ENCODE data around the gene STRN. TPM values are rescaled to one million over a fixed set of nuclear protein-coding genes. Genes with fewer than 3 reads are reported as not detected.
"Not testable (repeated sequence)": the region's sequence is repeated elsewhere in the genome, so short reads cannot be mapped to it uniquely, and the experiment has no call there.

Gene STRN
- total and polyA plus RNA-seq, 9 donors: 12.2 to 25.4 (median 20.3) TPM

- no CpG with 5 or more reads among the region's 1 CpG for WGBS (ENCODE audit: insufficient coverage)
- H3K27ac ChIP-seq (ENCODE audit: low read length): no peak overlapping the region
- peak; percentile 51 for DNase-seq
These were observed 50.7 kb downstream of the STRN start for GRCh38 chr2:36915627-36916026.

GRCh38 chr2:36912695-36913094 is 53.6 kb downstream of the STRN start:
- no peak overlapping the region for H3K4me3 ChIP-seq (ENCODE audit: low read length)
- no peaks in the 10 kb centered on the region for H3K27me3 ChIP-seq (ENCODE audit: control insufficient read depth, insufficient read depth, low read length)
- H3K36me3 ChIP-seq (ENCODE audit: control insufficient read depth, insufficient read depth, low read length): peaks cover 8% of the 10 kb centered on the region
- H3K9me3 ChIP-seq (replicated peaks; ENCODE audit: control insufficient read depth, low read depth, low read length): no peaks in the 10 kb centered on the region
- H3K27ac ChIP-seq (ENCODE audit: low read length): no peak overlapping the region
- DNase-seq: no peak
- H3K4me1 ChIP-seq (ENCODE audit: control insufficient read depth, insufficient read depth, low read length): no peaks in the 10 kb centered on the region

More at GRCh38 chr2:36915627-36916026, 50.7 kb downstream of the STRN start:
- Histone ChIP-seq H3K36me3 (ENCODE audit: control insufficient read depth, insufficient read depth, low read length) (peaks cover 8% of the 10 kb centered on the region), H3K9me3 (replicated peaks; ENCODE audit: control insufficient read depth, low read depth, low read length) (no peaks in the 10 kb centered on the region), H3K4me1 (ENCODE audit: control insufficient read depth, insufficient read depth, low read length) (no peaks in the 10 kb centered on the region), H3K27me3 (ENCODE audit: control insufficient read depth, insufficient read depth, low read length) (no peaks in the 10 kb centered on the region), H3K4me3 (ENCODE audit: low read length) (no peak overlapping the region)

- H3K9me3 ChIP-seq (replicated peaks; ENCODE audit: control insufficient read depth, low read depth, low read length): no peaks in the 10 kb centered on the region
- H3K27ac ChIP-seq (ENCODE audit: low read length): no peak overlapping the region
These were observed 55.3 kb downstream of the STRN start for GRCh38 chr2:36911012-36911411.

GRCh38 chr2:36906277-36906676 is 60.1 kb downstream of the STRN start:
- Histone ChIP-seq H3K9me3 (replicated peaks; ENCODE audit: control insufficient read depth, low read depth, low read length) (no peaks in the 10 kb centered on the region), H3K36me3 (ENCODE audit: control insufficient read depth, insufficient read depth, low read length) (no peaks in the 10 kb centered on the region), H3K4me1 (ENCODE audit: control insufficient read depth, insufficient read depth, low read length) (no peaks in the 10 kb centered on the region), H3K27ac (ENCODE audit: low read length) (no peak overlapping the region), H3K4me3 (ENCODE audit: low read length) (no peak overlapping the region), H3K27me3 (ENCODE audit: control insufficient read depth, insufficient read depth, low read length) (no peaks in the 10 kb centered on the region)
- DNase-seq: no peak
- whole genome bisulfite sequencing (ENCODE audit: insufficient coverage): 94% methylated on average over 3 of the region's 4 CpGs

More at GRCh38 chr2:36911012-36911411, 55.3 kb downstream of the STRN start:
- Histone ChIP-seq H3K4me1 (ENCODE audit: control insufficient read depth, insufficient read depth, low read length) (no peaks in the 10 kb centered on the region), H3K27me3 (ENCODE audit: control insufficient read depth, insufficient read depth, low read length) (no peaks in the 10 kb centered on the region), H3K4me3 (ENCODE audit: low read length) (no peak overlapping the region), H3K36me3 (ENCODE audit: control insufficient read depth, insufficient read depth, low read length) (peaks cover 8% of the 10 kb centered on the region)
- no peak for DNase-seq

- H3K4me3 ChIP-seq (ENCODE audit: low read length): no peak overlapping the region
- DNase-seq: no peak
- no CpG with 5 or more reads among the region's 6 CpGs for WGBS (ENCODE audit: insufficient coverage)
- no peak overlapping the region for H3K27ac ChIP-seq (ENCODE audit: low read length)
- no peaks in the 10 kb centered on the region for H3K9me3 ChIP-seq (replicated peaks; ENCODE audit: control insufficient read depth, low read depth, low read length)
- no peaks in the 10 kb centered on the region for H3K27me3 ChIP-seq (ENCODE audit: control insufficient read depth, insufficient read depth, low read length)
- no peaks in the 10 kb centered on the region for H3K36me3 ChIP-seq (ENCODE audit: control insufficient read depth, insufficient read depth, low read length)
- H3K4me1 ChIP-seq (ENCODE audit: control insufficient read depth, insufficient read depth, low read length): no peaks in the 10 kb centered on the region
These were observed 61.7 kb downstream of the STRN start for GRCh38 chr2:36904636-36905035.

- Histone ChIP-seq H3K4me3 (ENCODE audit: low read length) (no peak overlapping the region), H3K27ac (ENCODE audit: low read length) (no peak overlapping the region), H3K4me1 (ENCODE audit: control insufficient read depth, insufficient read depth, low read length) (no peaks in the 10 kb centered on the region), H3K9me3 (replicated peaks; ENCODE audit: control insufficient read depth, low read depth, low read length) (no peaks in the 10 kb centered on the region), H3K27me3 (ENCODE audit: control insufficient read depth, insufficient read depth, low read length) (no peaks in the 10 kb centered on the region), H3K36me3 (ENCODE audit: control insufficient read depth, insufficient read depth, low read length) (no peaks in the 10 kb centered on the region)
- DNase-seq: no peak
- 100% methylated on average over 1 of the region's 5 CpGs for WGBS (ENCODE audit: insufficient coverage)
These were observed 63.8 kb downstream of the STRN start for GRCh38 chr2:36902385-36903120.

GRCh38 chr2:36892805-36893204 is 73.5 kb downstream of the STRN start:
- 96% methylated on average over 4 of the region's 7 CpGs for WGBS (ENCODE audit: insufficient coverage)
- no peaks in the 10 kb centered on the region for H3K27me3 ChIP-seq (ENCODE audit: control insufficient read depth, insufficient read depth, low read length)
- H3K27ac ChIP-seq (ENCODE audit: low read length): no peak overlapping the region
- no peak overlapping the region for H3K4me3 ChIP-seq (ENCODE audit: low read length)
- no peaks in the 10 kb centered on the region for H3K9me3 ChIP-seq (replicated peaks; ENCODE audit: control insufficient read depth, low read depth, low read length)
- peaks cover 6% of the 10 kb centered on the region for H3K36me3 ChIP-seq (ENCODE audit: control insufficient read depth, insufficient read depth, low read length)
- H3K4me1 ChIP-seq (ENCODE audit: control insufficient read depth, insufficient read depth, low read length): no peaks in the 10 kb centered on the region
- DNase-seq: no peak

GRCh38 chr2:36889795-36890194 is 76.5 kb downstream of the STRN start:
- Histone ChIP-seq H3K4me3 (ENCODE audit: low read length) (no peak overlapping the region), H3K36me3 (ENCODE audit: control insufficient read depth, insufficient read depth, low read length) (peaks cover 7% of the 10 kb centered on the region), H3K4me1 (ENCODE audit: control insufficient read depth, insufficient read depth, low read length) (no peaks in the 10 kb centered on the region), H3K9me3 (replicated peaks; ENCODE audit: control insufficient read depth, low read depth, low read length) (no peaks in the 10 kb centered on the region), H3K27me3 (ENCODE audit: control insufficient read depth, insufficient read depth, low read length) (no peaks in the 10 kb centered on the region), H3K27ac (ENCODE audit: low read length) (no peak overlapping the region)
- WGBS (ENCODE audit: insufficient coverage): no CpG with 5 or more reads among the region's 4 CpGs
- DNase-seq: peak; percentile 2

- H3K27ac ChIP-seq (ENCODE audit: low read length); H3K27me3 ChIP-seq (ENCODE audit: control insufficient read depth, insufficient read depth, low read length); H3K4me1 ChIP-seq (ENCODE audit: control insufficient read depth, insufficient read depth, low read length); DNase-seq; H3K9me3 ChIP-seq (replicated peaks; ENCODE audit: control insufficient read depth, low read depth, low read length); H3K4me3 ChIP-seq (ENCODE audit: low read length): not testable (repeated sequence)
- no CpG with 5 or more reads among the region's 9 CpGs for WGBS (ENCODE audit: insufficient coverage)
- peaks cover 14% of the 10 kb centered on the region for H3K36me3 ChIP-seq (ENCODE audit: control insufficient read depth, insufficient read depth, low read length)
These were observed 79.2 kb downstream of the STRN start for GRCh38 chr2:36887095-36887494.

- H3K9me3 ChIP-seq (replicated peaks; ENCODE audit: control insufficient read depth, low read depth, low read length): no peaks in the 10 kb centered on the region
- WGBS (ENCODE audit: insufficient coverage): no CpG with 5 or more reads among the region's 1 CpG
- H3K4me3 ChIP-seq (ENCODE audit: low read length): no peak overlapping the region
- H3K4me1 ChIP-seq (ENCODE audit: control insufficient read depth, insufficient read depth, low read length): no peaks in the 10 kb centered on the region
- H3K27me3 ChIP-seq (ENCODE audit: control insufficient read depth, insufficient read depth, low read length): no peaks in the 10 kb centered on the region
- no peak for DNase-seq
- H3K36me3 ChIP-seq (ENCODE audit: control insufficient read depth, insufficient read depth, low read length): peaks cover 14% of the 10 kb centered on the region
- no peak overlapping the region for H3K27ac ChIP-seq (ENCODE audit: low read length)
These were observed 79.7 kb downstream of the STRN start for GRCh38 chr2:36886664-36887063.

- Histone ChIP-seq H3K27me3 (ENCODE audit: control insufficient read depth, insufficient read depth, low read length) (no peaks in the 10 kb centered on the region), H3K27ac (ENCODE audit: low read length) (no peak overlapping the region), H3K4me1 (ENCODE audit: control insufficient read depth, insufficient read depth, low read length) (no peaks in the 10 kb centered on the region), H3K9me3 (replicated peaks; ENCODE audit: control insufficient read depth, low read depth, low read length) (no peaks in the 10 kb centered on the region), H3K36me3 (ENCODE audit: control insufficient read depth, insufficient read depth, low read length) (peaks cover 17% of the 10 kb centered on the region), H3K4me3 (ENCODE audit: low read length) (no peak overlapping the region)
- whole genome bisulfite sequencing (ENCODE audit: insufficient coverage): no CpG with 5 or more reads among the region's 3 CpGs
- DNase-seq: no peak
These were observed 80.7 kb downstream of the STRN start for GRCh38 chr2:36885605-36886004.
